GM18511 (cell line): Measurements from ENCODE around the gene CXXC1.
"Not testable (repeated sequence)": the region's sequence is repeated elsewhere in the genome, so short reads cannot be mapped to it uniquely, and the experiment has no call there.

Source experiments
- ATAC-seq: cut with Tn5 transposase; IDR thresholded peaks from one replicate; pipeline ENCODE4 v1.9.1; 2021; ENCODE audit warnings: mild to moderate bottlenecking, moderate library complexity; ENCODE audit not compliant: unreplicated experiment

The CXXC1 gene

GRCh38 chr18:50298443-50299284 lies 11.2 kb upstream of the CXXC1 start:
- peak; percentile 12 for ATAC-seq

- peak; percentile 100 for ATAC-seq
Measured at GRCh38 chr18:50297621-50298442, 10.3 kb upstream of the CXXC1 start.

GRCh38 chr18:50293039-50293438 lies 5.5 kb upstream of the CXXC1 start:
- no peak for ATAC-seq

GRCh38 chr18:50289108-50289443 lies 1.6 kb upstream of the CXXC1 start:
- no peak for ATAC-seq

GRCh38 chr18:50288348-50289107 lies 1.0 kb upstream of the CXXC1 start:
- not testable (repeated sequence) for ATAC-seq

- ATAC-seq: peak; percentile 3
Measured at GRCh38 chr18:50287028-50287440, 458 bp downstream of the CXXC1 start.

GRCh38 chr18:50286391-50287027 lies 983 bp downstream of the CXXC1 start:
- ATAC-seq: no peak

- ATAC-seq: no peak
Measured at GRCh38 chr18:50285631-50286321, 1.7 kb downstream of the CXXC1 start.

GRCh38 chr18:50285071-50285470 lies 2.4 kb downstream of the CXXC1 start:
- ATAC-seq: no peak

- no peak for ATAC-seq
Measured at GRCh38 chr18:50284255-50284885, 3.1 kb downstream of the CXXC1 start.

GRCh38 chr18:50283469-50284209 lies 3.9 kb downstream of the CXXC1 start:
- no peak for ATAC-seq

GRCh38 chr18:50282521-50283335 lies 4.8 kb downstream of the CXXC1 start:
- no peak for ATAC-seq

GRCh38 chr18:50281972-50282520 lies 5.4 kb downstream of the CXXC1 start:
- no peak for ATAC-seq

GRCh38 chr18:50281295-50281971 lies 6.1 kb downstream of the CXXC1 start, which contains the start of gene MBD1:
Gene MBD1, minus strand, starts transcription at chr18:50281523. Its CDS starts 1,531 bp downstream, at chr18:50279992.
- ATAC-seq: peak; percentile 92

GRCh38 chr18:50280707-50281294 lies 6.7 kb downstream of the CXXC1 start:
- ATAC-seq: no peak

GRCh38 chr18:50279752-50280151 lies 7.7 kb downstream of the CXXC1 start:
- no peak for ATAC-seq

- ATAC-seq: no peak
Measured at GRCh38 chr18:50277942-50278341, 9.6 kb downstream of the CXXC1 start.
